HG03354 (cell line): ENCODE results near the gene LIMA1.
"Not testable (repeated sequence)": the region's sequence is repeated elsewhere in the genome, so short reads cannot be mapped to it uniquely, and the experiment has no call there.

Experiments
- ATAC-seq: cut with Tn5 transposase; IDR thresholded peaks from one replicate; pipeline ENCODE4 v1.9.1; 2021; ENCODE audit warnings: mild to moderate bottlenecking; ENCODE audit not compliant: unreplicated experiment, poor library complexity, severe bottlenecking

The LIMA1 gene

DNA sequence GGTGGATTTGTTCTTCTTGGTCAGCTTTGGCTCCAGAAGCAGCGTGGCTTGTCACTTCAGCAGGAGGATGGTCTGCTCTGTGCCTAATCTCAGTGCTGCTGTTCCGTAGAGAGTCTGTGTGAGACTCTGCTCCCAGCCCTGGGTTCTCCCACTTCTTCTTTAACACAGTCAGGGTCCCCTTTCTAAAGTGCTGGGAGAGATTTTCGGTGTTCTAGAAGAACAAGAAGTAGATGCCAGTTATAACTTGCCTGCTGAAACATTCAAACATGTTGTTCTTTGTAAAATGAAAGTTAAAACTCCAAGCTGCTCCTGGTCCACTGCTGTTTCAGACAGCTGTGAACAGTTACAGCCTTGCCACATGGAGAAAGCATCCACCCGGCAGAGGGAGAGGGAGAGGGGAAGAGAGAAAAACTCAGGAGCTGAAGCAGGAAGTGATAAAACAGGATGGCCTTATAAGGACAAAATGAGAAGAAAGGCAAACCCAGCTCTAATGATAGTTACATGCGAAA, 61.0 kb downstream of the LIMA1 start:
- no peak for ATAC-seq

DNA sequence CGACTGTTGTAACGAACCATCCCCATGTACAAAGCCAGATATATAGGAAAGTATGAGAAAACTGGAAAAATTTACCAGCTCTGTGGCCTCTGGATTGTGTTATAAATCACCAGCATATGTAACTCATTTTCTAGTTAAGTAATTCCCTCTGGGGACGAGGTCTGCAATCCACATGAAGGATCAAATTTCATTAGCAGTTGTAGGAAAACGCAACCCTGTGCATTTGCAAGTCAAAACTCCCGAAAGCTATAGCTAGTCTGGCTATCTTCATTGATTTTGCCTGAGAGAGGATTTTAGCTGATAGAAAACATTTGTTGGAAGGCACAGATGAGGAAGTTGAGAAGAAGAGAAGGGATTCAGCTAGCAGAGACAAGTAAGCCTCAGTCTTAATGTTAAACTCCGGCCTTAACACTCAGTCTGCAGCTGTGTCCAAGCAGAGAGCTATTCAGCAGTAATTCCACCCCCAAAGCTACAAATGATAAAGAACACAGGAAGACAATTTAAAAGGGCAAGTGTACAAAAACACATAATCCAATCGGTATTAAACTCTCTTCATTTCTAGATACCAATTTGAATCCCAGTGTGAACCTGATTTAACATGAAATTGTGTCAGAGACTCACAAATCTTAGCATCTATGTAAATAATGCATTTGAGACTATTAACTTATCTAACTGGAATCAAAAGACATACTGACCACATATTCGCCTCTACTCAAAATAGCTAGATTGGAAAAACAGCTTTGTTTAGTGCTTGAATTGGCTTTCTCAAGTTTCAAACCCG, 61.9 kb downstream of the LIMA1 start:
- no peak for ATAC-seq

DNA sequence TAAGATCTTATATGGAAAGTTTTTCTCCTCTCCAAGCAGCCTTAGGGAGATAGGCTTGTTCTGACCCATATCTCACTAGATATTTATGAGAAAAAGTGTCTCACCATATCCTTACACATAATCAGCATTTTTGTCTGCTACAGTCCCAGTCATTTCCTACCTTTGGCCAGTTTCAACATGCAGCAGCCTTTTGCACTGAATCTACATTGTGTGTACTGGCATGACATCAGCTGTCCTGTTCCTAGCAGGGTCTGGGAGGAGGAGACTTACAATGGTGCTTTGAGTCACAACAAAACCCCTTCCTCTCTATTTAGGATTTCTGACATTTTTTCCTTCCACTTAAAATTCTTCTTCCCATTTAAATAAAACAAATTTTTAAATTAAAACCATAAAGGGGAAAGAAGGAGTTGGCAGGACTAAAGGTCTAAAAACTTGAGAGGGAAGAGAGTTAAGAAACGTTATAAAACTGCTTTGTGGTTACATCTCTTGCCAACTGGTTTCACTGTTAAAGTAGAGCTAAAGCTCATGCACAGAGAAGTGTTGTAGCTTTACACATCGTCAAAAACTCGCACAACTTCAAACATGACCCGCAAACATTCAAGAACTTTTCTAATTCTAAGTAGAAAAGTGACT, 62.8 kb downstream of the LIMA1 start:
- peak; percentile 47 for ATAC-seq

DNA sequence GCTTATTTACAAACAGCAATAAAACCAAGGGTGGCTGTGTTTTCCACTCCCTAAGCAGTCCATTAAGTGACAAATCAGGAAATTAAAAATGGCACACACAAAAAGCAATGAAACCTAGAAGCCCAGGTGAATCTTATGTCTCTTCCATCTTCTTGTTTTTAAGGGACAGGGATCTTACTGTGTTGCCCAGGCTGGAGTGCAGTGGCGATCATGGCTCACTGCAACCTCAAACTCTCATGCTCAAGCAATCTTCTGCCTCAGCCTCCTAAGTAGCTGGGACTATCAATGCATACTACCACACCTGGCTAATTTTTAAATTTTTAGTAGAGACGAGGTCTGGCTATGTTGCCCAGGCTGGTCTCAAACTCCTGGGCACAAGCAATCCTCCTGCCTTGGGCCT, 63.8 kb downstream of the LIMA1 start:
- ATAC-seq, result no peak

DNA sequence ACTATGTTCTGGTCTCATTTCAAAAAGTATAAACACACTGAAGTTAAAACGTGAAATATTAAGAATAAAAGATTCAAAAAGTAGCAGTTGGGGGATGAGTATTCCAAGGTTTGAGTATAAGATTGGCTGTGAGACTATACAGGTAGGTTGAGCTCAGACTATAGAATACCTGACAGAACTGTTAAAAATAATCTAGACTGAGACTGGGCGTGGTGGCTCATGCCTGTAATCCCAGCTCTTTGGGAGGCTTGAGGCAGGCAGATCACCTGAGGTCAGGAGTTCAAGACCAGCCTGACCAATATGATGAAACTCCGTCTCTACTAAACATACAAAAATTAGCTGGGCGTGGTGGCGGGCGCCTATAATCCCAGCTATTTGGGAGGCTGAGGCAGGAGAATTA, 64.3 kb downstream of the LIMA1 start:
- not testable (repeated sequence) for ATAC-seq

DNA sequence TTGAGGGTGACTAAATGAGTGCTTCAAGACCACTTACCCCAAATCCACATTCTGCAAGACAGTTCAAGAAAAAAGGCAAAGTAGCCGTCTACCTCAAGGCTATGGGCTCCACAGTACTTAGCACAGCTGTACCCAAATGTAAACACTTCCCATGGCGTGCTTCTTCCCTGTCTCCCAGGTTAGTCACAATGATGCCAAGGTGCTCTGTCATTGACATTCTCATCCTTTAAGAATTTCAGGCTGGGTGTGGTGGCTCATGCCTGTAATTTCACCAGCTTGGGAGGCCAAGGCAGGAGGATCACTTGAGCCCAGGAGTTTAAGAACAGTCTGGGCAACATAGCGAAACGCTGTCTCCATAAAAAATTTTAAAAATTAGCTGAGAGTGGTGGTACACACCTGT, 64.9 kb downstream of the LIMA1 start:
- ATAC-seq, result no peak

DNA sequence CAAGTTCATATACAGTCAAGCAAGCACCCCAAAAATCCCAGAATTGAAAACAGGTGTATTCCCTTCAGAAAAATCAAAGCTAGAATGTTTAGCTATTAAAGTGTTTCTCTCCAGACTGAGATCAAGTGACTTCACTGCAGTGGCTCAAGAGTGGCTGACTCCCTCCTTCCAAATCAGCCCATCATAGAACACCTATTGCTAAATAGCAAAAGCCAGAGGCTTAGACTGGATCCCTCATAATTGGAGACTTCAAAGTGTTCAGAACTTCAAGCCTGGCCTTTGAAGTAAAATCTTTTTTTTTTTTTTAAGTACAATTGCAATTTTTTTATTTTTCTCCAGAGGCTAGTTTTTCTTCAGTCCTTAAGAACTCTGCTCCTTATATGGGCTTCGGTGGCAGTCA, 66.1 kb downstream of the LIMA1 start:
- ATAC-seq, result no peak

DNA sequence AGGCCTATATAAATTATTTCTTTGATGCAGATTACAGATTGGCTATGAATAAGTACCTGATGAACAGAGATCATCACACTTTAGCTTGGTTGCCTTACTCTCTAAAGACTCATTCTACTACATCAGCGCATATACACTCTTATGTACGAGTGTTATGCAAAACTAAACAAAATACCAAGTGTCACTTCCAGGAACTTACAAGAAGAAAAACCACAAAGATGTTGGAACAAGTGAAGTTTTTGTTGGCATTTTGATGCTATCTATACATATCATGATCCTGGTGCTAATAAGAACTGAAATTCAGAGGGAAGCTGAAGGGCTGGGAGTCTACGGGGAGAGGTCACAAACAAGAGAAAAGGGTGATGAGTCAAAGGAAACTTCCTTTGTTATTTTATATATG, 68.3 kb downstream of the LIMA1 start:
- no peak for ATAC-seq

DNA sequence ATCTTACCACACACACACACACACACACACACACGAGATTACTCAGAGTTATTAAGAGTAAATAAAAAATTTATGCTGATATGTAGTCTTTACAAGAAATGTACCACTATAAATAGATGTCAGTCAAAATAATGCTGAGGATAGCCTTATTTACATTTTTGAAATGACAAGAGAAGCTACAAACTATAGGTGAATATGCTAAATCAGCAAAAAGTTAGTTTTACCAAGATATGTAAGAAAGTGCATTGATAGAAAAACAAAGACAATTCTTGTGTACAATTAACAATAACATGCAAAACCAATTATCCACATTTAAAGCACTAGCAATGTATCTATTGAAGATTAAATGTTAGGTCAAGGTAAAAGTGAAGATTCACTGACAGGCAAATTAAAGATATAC, 69.3 kb downstream of the LIMA1 start:
- no peak for ATAC-seq

DNA sequence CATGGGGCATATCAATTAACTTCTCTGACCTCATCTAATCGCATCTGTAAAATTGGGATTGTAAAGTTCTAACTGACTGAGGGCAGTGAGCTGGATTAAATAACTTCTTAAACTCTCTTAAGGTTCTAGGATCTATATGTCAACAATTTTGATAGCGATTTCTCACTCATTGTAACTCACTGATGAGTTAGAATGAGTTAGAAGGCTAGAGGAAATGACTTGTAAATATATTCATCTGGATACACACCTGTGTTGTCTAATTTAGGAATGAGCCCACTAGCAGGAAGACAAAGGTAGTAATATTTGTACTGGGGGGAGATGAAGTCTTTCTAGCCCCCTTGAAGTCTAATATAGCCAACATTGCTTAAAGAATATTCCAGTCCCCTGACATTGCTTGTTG, 69.9 kb downstream of the LIMA1 start:
- ATAC-seq, result no peak

DNA sequence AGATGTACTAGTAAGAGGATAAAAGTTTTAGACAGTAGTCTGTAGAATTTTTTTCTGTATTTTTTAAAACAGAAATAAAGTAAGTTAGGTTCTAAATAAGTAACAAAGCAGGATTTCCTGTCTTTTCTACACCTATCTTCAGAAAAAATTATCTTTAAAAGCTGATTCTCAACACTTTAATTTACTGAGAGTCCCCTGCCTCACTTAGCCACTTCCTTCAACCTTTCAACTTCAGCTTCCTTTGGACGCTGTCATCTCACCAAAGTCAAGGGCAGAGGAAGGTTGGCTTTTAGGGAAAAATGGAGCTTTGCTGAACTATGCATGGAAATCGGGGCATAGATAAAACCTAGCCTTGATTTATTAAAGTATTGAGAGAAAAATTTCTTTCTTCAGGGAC, 71.3 kb downstream of the LIMA1 start:
- no peak for ATAC-seq

DNA sequence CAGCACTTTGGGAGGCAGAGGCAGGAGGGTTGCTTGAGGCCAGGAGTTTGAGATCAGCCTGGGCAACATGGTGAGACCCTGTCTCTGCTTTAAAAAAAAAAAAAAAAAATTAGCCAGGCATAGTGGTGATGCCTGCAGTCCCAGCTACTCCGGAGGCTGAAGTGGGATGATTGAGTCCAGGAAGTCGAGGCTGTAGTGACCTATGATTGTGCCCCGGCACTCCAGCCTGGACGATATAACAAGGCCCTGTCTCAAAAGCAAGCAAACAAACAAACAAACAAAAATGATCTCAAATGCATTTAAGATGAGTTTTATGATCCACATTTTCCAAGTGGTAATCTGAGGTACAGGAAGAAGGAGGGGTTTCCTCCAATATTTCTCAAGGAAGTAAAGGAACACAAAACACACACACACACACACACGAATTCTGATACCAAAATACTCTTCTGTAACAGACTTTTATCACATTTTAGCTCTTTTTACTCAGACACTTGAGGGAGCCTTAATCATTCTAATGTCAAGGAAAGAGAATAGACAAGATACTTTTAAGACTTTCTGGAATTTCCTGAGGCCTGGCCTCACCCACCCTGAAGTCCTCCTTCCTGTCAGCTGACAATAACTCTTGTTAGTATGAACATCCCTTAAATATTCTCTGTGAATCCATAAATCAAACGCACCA, 71.8 kb downstream of the LIMA1 start:
- ATAC-seq, result no peak

DNA sequence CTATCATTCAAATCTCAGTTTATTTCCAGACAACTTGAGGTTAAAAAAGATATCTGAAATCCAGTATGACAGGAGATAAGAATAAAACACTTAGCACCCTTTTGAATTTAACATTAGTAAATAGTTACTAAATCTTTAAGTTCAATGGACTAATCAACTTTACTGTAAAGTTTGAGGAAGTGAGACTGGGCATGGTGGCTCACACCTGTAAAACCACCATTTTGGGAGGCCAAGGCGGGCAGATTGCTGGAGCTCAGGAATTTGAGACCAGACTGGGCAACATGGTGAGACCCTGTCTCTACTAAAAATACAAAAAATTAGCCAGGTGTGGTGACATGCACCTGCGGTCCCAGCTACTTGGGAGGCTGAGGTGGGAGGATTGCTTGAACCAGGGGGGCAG, 75.9 kb downstream of the LIMA1 start:
- no peak for ATAC-seq

DNA sequence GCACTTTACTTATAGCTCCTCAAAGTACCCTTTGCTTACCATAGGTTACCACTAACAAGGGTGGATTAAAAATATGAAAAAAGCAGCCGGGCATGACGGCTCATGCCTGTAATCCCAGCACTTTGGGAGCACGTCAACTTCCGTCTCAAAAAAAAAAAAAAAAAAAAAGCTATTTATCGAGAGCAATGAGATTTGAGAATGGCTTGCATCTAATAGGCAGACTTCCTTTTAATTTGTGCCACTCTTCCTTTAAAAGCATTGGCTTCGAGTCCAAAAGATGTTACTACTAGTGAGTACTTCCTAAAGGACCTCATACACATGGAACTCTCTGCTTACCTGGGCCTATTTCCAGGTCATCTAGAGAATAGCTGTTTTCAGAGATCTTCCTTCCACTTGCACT, 77.7 kb downstream of the LIMA1 start:
- no peak for ATAC-seq

DNA sequence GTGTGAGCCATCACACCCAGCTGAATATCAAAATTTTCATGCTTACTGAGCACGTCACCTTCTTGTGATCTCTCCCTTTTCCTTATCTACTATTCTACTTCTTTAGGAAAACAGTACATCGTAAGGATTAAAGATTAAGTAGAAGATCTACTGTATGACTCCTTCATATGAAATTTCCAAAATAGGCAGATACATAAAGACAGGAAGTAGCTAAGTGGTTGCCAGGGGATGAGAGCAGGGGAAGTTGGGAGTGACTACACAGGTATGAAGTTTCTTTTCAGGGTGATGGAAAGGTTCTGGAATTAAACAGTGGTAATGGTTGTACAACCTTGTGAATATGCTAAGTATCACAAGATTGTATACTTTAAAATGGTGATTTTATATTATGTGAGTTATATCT, 79.6 kb downstream of the LIMA1 start:
- ATAC-seq, result no peak

DNA sequence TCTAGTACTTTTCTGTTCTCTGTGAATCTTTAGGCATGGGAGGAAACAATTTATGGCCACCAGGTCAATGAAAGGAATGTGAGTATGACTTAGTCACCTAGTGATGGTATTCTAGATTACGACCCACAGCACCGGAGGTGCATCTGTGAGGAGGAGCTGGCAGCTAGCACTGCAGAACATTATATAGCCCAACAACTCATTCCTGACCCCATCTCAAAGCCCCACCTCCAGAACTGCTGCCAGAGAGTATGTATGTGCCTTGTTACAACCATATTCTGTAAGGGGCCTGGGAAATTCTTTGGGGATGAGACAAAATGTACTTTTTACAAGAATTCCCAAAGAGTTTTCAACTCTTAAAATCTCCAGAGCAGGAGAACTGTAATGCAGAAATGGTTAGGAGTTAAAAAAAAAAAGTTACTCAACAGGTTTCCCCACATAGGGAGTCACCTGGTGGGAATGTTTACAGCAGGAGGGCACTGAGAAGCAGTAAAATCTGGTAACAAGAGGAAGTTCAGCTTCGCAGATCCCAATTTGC, 81.3 kb downstream of the LIMA1 start:
- ATAC-seq, result no peak

DNA sequence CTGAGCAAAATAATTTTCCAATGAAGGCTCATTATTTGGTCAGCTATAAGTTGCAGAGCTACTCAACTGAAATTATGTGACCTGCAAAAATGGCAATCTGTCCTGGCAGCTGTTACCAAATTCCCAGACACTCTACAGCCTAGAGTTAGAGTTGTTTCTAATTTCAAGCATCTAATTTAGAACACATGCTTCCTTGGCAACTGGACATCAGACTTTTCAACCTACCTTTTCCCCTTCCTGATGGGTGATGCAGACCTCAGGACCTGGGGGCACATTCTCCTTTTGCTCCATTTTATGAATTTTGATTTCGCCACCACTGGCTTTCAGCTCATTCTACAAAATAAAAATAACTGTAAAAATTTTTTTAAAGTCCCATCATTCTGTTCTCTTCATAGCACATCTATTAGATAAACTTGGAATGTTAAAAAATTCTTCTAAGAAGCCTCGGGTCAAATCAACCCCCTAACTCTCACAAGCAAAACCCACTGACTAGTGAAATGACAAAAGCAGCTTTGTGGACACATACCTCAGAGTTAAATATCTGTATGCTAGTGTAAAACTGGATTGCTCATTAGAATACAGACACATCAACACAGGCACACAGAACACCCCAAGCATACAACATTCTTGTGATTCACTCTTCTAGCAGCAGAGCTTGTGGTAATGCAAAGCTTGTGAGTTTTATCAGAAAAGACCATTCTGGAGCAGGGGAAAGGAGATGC, 82.6 kb downstream of the LIMA1 start:
- no peak for ATAC-seq

DNA sequence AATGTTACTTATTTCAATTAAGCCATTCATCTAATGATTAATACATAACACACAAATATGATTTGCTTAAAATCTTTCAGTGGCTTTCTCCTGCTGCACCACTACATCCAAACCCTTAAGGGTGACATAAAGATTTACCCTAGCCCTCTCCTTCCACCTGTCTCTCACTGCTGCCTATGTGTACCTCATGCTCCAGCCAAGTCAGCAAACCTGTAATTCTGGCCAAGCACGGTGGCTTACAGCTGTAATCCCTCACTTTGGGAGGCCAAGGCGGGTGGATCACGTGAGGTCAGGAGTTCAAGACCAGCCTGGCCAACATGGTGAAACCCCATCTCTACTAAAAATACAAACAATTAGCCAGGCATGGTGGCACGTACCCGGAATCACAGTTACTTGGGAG, 84.5 kb downstream of the LIMA1 start:
- ATAC-seq, result no peak

DNA sequence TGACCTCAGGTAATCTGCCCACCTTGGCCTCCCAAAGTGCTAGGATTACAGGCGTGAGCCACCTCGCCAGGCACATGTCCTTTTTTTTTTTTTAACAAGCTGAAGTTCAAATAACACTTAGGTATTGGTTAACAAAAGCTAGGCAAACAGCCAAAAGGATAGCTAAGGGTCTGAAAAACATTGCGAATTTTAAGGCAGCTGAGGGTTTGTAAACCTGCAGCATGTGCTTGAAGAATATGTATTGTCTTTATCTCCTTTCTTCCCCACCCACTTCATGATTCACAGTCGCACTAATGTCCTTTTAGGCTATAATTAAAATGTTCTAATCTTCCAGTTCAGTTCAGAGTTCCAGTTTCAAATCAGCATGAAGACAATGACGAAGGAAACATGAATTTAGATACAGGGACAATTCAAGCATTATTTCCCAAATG, 86.0 kb downstream of the LIMA1 start:
- no peak for ATAC-seq

DNA sequence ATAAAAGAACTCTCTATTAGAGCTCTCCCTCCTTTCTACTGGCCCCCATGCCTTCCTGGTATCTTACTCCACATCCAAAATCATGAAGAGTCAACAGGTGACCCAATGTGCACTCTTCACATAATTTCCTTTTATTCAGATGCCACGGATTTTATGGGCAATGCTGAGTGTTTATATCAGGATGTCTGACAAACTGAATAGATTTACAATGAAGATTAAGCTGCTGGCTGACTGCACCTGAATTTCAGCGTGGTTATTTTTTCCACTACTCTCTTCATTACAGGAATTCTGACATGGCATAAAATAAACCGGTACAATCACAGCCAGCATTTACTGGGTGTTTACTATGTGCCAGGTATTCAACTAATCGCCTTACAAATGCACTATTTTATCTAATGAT, 86.8 kb downstream of the LIMA1 start:
- no peak for ATAC-seq
